ENCODE measurements around the gene LRRC8B. TPM values are rescaled to one million over a fixed set of nuclear protein-coding genes. Genes with fewer than 3 reads are reported as not detected.

The LRRC8B gene
- total and polyA plus RNA-seq, 9 of the 15 experiments (the other 6 are each of a cell fraction or from before 2014, with no cell fraction given) = 4.3 to 43.7 (median 14.4) TPM

GRCh38 chr1:89545264-89546038 is 20.8 kb downstream of the LRRC8B start (continued):
- TF ChIP-seq MAX (CRISPR knock-in tag; IDR thresholded peaks at IDR 0.05) (no peak), ETS1 (conservative IDR thresholded peaks at IDR 0.05; ENCODE audit: control insufficient read depth, low read depth, low read length) (no peak), ERF (CRISPR knock-in tag; IDR thresholded peaks at IDR 0.05) (0 out of 2 replicates have a peak, but pooled peaks have one; percentile 23), BRCA1 (IDR thresholded peaks at IDR 0.05) (no peak), BRCA1 (CRISPR knock-in tag; IDR thresholded peaks at IDR 0.05) (no peak), FOXK2 (conservative IDR thresholded peaks at IDR 0.05 in 1 of 2, IDR thresholded peaks at IDR 0.05 in 1 of 2; ENCODE audit: low read depth in 2 of 2) (peak; percentile 91 to 93), NEUROD1 (IDR thresholded peaks at IDR 0.05; ENCODE audit: borderline replicate concordance, low read depth, low read length, partially characterized antibody) (peak; percentile 97), ZNF408 (CRISPR knock-in tag; IDR thresholded peaks at IDR 0.05; ENCODE audit: low read depth) (no peak), STAT5A (IDR thresholded peaks at IDR 0.05; ENCODE audit: borderline replicate concordance, low read length) (peak; percentile 99), RFX1 (IDR thresholded peaks at IDR 0.05) (no peak), TCF7 (IDR thresholded peaks at IDR 0.05; ENCODE audit: borderline replicate concordance) (no peak; the same call in 1 of the 2 replicates), RFX7 (CRISPR knock-in tag; IDR thresholded peaks at IDR 0.05) (no peak), ZNF407 (IDR thresholded peaks at IDR 0.05; ENCODE audit: low read depth) (no peak), CHCHD3 (CRISPR knock-in tag; IDR thresholded peaks at IDR 0.05) (no peak), BRF1 (IDR thresholded peaks at IDR 0.05; ENCODE audit: borderline replicate concordance, extremely low read depth, insufficient read length) (no peak), RB1 (IDR thresholded peaks at IDR 0.05; ENCODE audit: low read depth) (no peak), MLX (CRISPR knock-in tag; conservative IDR thresholded peaks at IDR 0.05) (0 out of 4 replicates have a peak, but pooled peaks of 1 of the 2 experiments have one; percentile 71)
